IPS-NIHi11 (cell line): ENCODE measurements around the gene VGLL3.

Experiments
- DNase-seq: peaks from one replicate; pipeline ENCODE4 v3.0.0; 2012; ENCODE audit warnings: mixed read lengths, low spot score

VGLL3 gene

DNA sequence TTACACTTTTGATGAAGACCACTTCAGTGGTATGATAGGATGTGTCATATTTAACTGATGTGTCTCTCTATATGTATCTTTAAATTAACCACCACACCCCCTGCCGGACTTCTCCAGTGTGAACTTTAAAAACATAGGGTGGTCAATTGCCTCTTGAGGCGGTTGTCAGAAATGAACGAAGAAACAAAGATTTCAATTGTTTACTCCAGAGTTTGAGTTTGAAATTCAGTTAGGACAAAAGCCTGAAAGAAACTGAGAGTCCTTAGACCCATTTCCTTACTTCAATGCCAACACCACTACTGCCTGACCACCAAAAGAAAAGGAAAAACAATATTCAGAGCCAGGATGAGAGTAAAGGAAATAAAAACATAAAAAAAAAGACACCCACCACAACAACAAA, 40.2 kb downstream of the VGLL3 start:
- no peak for DNase-seq

DNA sequence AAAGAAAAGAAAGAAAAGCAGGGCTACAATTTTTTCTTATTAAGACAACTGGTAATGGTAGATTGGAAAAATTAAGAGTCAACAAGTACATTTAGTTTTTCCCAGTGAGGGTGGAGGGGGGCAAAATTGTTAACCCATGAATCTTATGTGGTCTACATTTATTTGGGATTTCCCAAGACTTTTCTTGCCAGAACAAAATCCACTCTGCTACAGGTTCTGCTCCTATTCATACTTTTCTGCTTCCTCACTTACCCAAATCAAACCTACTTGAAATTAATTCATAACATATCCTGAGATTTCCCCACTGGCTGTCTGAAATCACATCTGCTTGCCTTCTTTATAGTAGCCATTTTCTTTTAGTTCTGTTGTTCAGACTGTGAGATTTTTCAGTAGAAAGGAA, 41.1 kb downstream of the VGLL3 start:
- no peak for DNase-seq

DNA sequence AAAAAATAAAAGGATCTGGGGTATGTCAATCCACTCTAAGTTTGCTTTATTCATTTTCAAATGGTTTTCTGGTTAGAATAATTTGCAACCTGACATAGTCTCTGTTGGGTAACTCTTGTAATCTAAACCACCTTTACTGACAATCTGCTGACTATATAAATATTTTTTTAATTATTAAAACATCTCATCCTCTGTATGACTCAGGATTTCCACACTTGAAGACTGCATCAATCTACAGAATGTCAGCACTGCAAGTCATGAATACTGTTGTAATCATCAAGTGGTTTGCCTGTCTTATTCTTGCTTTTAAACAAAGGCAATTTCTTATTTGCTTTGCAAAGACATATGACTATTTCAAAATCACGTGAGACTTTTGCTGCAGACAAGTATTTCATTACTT, 42.1 kb downstream of the VGLL3 start:
- no peak for DNase-seq

DNA sequence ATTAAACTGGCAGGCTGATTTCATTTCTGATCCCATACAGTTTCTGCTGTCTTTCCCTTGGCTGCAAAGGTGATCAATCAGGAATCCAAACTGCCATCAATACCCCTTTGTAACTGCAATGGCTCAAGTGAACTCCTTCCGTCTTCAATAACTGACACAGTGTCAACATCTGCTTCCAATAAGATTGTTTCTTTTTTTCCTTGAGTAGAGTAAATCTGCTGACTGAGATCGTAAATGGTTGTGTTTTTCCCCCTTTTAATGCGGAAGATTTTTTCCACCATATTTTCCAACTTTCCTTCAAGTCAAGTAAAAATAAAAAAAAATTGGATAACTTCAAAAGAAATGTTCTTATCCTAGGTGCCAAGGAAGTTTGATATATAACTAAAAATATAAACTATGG, 48.7 kb downstream of the VGLL3 start:
- DNase-seq: no peak

DNA sequence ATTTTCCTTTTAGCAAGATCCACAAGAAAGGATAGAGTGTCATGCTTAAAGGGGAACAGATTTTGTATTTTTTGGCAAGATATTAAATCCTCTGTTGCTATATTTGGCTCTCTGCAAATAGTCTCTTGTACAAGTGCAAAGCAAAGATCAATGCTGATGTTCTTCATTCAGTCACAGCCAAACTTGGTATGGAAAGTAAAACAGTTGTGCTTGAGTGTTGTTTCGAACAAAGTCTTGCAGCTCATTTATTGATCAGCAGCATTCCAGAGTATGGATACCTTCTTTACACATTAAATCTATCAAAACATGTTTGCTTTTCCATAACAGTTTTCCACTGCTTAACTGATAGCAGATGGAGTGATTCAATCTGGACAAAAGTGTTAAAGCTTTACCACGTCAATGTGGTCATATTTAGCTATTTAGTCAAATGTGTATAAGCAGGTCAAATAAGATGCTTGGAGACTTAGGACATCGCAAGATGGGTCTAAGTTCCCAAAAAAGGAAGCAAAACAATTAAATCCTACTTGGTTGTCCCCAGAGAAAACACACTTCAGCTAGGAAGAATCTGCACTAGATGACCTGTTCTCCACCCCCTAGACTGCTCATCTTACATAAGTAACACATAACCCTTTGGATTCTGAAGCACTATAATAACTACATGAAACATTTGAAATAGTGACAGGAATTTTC, 52.4 kb downstream of the VGLL3 start:
- no peak for DNase-seq

DNA sequence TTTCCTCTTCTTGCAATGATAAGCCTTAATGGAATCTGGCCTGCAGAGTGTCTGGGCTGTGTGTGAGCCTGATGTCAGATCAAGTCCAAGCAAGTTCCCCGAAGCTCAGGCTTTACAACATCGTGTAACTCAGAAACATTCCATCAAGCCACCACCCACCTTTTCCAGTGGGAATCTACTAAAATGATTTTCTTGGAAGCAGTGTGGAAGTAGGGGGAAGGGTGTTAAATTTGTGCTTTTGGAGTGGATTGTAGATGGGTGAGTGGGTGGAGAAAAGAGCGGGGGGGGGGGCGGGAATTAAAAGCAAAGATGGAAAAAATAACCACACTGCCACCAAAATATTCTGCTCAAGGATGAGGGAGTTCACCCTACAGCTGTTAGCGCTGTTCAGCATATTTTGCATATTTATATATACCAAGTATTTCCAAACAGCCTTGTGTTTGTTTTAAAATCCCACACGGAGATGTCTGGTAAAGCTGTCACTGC, 53.6 kb downstream of the VGLL3 start:
- no peak for DNase-seq

DNA sequence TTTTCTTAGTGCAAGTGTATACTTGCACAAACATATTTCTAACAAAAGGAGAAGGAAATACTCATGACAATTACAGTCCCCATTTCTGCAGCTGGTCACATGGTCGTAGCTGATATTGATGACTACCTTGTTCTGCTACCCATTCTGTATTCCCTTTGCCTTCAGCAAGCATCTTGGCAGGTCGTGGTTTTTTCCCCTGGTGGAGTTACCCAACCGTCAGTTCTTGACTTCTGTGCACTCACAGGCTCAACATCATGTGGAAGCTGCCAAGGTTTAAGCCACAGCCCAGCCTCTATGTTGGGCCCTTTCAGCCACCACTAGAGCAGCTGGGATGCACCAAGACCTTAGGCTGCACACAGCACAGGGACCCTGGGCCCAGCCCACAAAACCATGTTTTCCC, 56.1 kb downstream of the VGLL3 start:
- no peak for DNase-seq

DNA sequence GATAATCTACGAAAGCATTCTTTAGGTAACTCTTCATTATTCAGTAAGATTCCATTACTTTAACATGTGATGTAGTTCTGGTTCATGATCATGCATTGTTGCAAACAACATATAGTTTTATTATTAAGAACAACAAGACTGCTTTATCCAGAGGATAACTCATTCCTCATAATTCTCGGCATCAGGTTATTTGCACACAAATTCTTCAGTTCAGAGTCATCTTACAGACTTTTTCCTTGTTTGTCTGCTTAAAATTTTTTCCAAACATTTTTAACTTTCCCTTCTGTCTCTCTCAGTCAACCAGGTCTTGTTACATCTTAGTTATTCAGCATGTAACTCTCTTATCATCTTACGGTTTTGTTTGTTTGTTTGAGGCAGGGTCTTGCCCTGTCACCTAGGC, 60.1 kb downstream of the VGLL3 start:
- DNase-seq: no peak

DNA sequence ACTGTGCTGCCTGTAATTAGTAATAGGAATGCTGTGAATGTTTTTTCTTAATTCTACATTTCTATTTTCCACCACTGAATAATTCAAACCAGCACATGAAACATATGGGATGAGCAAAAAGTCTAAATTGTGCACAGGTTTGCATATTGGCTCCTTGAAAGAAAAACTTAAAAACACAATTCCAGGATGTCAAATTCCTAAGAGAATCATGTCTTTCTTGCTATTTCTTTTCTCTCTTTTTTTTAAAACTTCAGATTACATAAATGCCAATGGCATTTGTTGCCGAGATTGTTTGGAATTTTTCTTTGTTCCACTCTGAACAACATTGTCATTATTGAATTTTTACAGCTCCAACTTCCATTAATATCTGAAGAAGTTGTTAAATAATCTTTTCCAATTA, 60.8 kb downstream of the VGLL3 start:
- DNase-seq: no peak

DNA sequence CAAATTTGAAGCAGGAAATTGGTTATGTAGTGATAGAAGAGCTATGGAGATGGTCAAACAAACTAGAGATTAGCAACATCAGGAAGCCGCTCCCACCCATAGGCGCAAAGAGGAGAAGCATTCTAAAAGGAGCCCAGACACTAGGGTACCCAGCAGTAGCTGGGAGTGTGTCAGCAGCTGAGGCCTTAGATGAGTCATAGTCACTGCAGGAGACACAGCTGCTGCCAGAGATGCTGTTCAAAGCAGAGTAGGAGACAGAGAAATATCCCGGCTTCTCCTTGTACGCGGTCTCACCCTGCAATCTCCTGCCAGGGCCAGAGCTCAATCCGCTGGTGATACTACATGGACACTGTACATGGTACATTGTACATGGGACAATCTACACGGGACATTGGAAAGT, 61.9 kb downstream of the VGLL3 start:
- DNase-seq: no peak

DNA sequence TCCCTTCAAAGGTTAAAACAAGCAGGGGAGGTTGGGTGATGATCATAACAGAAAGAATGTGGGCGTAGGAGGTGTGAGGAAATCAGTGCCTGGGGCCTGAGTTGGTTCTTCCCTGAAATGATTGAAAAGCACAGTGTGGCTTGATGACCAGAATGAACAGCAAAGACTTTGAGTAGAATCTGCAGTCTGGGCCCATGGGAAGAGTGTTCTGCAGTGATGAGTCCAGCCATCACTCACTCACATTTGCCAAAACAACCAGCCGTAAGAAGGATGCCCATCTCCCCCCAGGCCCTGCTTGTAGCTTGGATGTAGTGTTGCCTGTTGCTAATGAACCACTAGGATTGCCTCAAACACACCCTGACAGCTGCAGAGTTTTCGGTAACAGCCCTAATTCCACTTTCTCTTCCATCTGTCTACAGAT, 67.9 kb downstream of the VGLL3 start:
- DNase-seq: no peak

DNA sequence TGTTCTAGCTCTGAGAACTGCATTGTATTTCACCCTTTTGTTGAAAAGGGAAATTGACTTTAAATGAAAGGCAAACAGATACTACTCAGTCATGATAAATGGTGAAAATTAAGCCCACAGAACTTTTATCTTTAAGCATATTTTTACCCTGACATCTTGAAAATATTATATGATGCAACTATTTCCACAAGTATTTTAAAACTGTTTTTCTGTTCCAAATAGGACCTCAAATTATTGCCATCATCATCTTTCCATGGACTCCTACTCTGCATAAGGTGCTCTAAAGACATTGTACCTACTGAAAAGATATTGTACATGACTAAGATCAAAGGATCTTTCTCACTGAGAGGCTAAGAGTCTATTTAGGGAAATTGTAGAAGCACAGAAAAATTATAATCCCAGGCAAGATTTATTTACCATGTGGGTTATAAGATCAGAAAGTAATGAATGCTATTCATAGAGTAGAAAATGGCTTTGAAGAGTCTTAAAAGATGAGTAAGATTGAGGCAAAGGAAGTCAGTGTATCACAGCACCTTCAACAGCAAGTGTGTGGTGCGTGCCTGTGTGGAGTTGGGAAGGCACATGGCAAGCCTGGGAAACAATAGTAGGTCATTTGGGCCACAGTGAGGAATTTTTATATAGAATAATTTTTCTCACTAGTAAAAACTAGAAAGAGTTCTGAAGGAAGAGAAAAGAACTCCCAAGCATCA, 68.8 kb downstream of the VGLL3 start:
- no peak for DNase-seq

DNA sequence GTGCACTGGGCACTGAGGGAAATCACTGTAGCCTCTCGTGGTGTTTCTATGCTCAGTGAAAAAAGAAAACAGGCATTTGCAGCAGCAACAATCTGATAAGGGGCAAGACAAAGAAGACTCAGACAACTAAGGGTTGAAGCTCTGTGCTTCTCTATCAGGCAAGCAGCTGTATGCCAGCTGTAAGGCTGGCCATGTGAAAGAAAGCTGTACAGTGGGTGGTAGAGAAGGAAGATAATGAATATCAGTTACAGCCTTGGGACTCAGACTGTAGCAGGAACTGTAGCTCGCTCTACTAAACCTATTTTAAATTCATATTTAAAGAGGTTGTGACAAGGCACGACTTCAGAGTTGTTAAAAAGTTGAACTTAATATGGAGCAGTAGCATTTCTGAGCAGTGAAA, 76.3 kb downstream of the VGLL3 start:
- DNase-seq: no peak

DNA sequence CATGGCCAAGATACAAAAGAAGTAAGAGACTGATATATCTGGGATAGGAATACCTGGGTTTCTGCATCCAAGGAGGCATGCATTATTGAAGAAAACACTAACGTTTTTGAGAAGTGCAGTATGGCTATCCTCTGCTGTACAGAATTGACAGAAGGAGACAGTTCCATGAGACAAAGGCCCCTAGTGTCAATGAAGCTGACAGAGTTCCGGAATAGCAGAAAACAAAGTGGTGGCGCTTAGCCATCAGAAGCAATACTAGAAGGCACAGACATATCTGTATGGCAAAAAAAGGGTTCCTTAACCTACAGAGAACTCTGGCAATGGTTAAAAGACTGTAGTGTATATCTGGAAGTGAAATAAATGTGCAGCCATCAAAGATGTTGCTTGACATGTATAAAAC, 77.8 kb downstream of the VGLL3 start:
- DNase-seq: no peak

DNA sequence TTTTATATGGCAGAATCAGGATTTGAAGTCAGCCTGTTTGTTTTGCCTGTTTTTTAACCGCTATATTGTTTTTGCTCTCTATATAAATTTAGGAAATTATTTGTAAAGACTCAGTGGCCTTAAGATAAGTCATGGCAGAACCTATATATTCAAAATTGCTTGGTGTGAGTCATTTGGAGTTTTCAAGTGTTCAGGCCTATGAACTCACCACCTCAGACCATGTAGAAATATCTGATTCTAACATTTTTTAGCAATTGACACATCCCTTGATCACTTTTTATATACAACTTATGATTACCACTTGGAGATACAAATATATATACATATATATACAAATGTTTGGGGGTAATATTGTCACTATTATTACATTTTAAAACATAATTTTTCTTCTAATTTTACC, 95.7 kb downstream of the VGLL3 start:
- DNase-seq: no peak

DNA sequence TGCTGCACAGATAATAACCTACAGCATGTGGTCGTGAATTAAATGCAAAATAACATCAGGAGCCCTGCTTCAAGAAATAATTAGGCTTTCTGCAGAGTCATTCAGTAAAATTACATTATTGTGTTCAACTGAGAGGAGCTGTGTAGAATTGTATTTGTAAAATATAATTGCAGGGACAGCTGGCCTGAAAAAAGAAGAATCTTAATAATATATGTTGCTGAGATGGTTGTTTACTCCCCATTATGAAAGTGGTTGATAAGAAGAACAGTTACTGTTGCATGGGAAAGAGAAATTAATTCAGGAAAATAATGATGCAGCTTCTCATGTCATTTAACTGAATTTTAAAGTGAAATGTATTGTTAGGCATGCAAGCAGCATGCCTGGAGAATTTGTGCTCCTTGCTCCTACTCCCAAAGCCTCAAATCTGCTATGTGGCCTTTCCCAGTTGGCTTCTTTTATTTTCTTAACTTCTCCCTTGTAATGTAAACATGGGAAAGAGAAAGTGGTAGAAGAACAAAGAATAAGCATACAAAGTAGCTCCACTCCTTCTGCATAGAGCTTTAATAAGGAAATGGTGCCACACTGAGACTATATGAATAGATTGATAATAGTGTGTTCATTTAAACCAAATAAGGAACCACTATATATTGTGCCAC, 100.1 kb downstream of the VGLL3 start:
- DNase-seq: peak; percentile 11
